Activated CD8-positive, alpha-beta memory T cell treated with anti-CD3 and anti-CD28 coated beads, Interleukin-2, amount 50 U/mL, for 1 hour (primary cell): ENCODE measurements around the gene RAB11A.

Experiments
- DNase-seq: peaks from one replicate; pipeline ENCODE4 v3.0.0-alpha.2; 2020; ENCODE audit errors: extremely low read depth

The RAB11A gene

GRCh38 chr15:65939901-65940617 is 70.8 kb downstream of the RAB11A start:
- DNase-seq = no peak

DNA sequence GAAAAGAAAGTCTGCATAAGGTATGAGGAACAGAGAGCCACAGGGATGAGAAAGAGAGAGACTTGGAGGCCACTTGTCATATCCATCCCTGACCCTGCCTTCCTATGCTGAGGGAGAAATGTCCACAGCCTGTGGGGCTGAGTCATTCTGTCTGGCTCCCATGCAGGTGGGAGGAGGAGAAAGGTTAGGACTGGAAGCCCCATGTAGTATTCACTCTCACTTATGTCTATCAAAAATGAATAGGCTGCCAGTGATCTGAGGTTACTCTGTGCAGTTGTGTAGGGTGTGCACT is 71.3 kb downstream of the RAB11A start:
- no peak for DNase-seq
